ENCODE measurements around the gene EEF1A2.

GRCh38 chr20:63467294-63468083 is 31.4 kb downstream of the EEF1A2 start:
- TF ChIP-seq CTCF (IDR thresholded peaks at IDR 0.05; ENCODE audit: extremely low read depth in 1 of 2, insufficient read depth in 1 of 2, low read depth in 1 of 2, low read length in 2 of 2) (no peak), POLR2A (IDR thresholded peaks at IDR 0.05; ENCODE audit: low read depth, low read length) (no peak), MAX (IDR thresholded peaks at IDR 0.05; ENCODE audit: insufficient read depth, insufficient read length) (no peak), EZH2 (IDR thresholded peaks at IDR 0.05; ENCODE audit: borderline replicate concordance, low read depth, low read length, severe bottlenecking) (no peak), POLR2AphosphoS5 (IDR thresholded peaks at IDR 0.05; ENCODE audit: insufficient read depth, low read depth, low read length) (no peak), FOS (IDR thresholded peaks at IDR 0.05; ENCODE audit: borderline replicate concordance, insufficient read depth, low read length) (no peak), MYC (IDR thresholded peaks at IDR 0.05; ENCODE audit: low read depth, low read length) (no peak), JUN (IDR thresholded peaks at IDR 0.05; ENCODE audit: borderline replicate concordance, insufficient read depth, insufficient read length, low read depth) (no peak)

All from endothelial cell of umbilical vein (primary cell).